KBM-7 (cell line): ENCODE measurements around the gene EIF3L.
A peak's percentile ranks its signal among the peaks of the same experiment; 100 is the strongest.

Experiments
- DNase-seq: peaks from one replicate; pipeline ENCODE4 v3.0.0-alpha.2; 2015
- in situ Hi-C: fragments of 300-500 bp; cut with MboI; formaldehyde crosslinking; loops from 2 replicates; pipeline ENCODE4 v1.14.3; 2020; ENCODE audit warnings: low sequenced_read_pairs, low pct_unique_long_range_greater_than_20kb, mixed read lengths

Gene EIF3L

DNA sequence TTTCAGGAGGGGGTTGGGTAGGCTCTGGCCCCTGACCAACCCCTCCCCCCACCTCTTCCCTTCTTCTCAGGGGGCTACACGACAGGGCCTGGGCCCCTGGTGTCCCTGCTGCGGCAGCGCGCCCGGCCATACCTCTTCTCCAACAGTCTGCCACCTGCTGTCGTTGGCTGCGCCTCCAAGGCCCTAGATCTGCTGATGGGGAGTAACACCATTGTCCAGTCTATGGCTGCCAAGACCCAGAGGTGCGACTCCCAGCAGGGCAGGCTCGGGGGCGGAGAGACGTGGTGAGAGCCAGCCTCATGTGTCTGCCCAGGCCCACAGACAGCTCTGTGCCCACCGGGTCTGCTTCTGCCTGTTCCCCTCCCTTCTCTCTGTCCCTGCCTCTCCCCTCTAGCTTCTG, 33.6 kb upstream of the EIF3L start:
- DNase-seq: no peak
- in situ Hi-C loops: no loop called here

GRCh38 chr22:37816543-37817180, 32.6 kb upstream of the EIF3L start:
- DNase-seq: no peak
- in situ Hi-C loops: no loop called here

DNA sequence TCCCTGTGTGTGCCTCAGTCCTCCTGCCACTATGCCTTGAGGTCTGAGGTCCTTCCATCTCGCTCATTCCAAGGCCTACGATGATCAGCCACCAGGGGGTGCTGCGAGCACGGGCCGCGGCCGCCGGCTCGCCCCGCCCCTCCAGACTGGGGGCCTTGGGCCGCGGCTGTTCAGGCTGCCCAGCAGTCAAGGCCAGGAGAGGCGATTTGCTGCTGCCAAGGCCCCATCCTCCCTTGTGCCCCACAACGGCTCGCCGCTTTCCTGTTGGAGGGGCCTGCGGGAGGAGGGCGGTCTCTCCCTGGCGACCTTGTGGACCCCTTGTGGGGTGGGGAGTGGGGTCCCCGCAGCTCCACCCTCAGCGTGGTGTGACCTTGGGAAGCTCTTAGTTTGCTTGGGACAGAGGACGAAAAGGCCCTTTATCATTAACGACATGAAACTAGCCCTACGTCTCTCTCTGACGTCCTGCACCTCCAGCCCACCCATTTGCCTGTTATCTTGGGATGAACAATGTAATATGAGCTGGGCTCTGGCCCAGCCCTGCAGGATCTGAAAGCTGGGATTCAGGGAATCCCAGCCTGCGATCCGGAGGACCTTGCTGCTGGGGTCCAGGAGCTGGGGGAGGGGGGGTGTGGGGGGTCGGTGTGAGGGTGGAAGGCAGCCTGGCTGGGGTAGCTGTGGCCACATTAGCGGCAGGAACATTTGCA, 31.4 kb upstream of the EIF3L start:
- in situ Hi-C loops: no loop called here
- peak; percentile 81 for DNase-seq

- in situ Hi-C loops: no loop called here
- DNase-seq: no peak
These were observed 30.7 kb upstream of the EIF3L start for GRCh38 chr22:37818409-37819104.

DNA sequence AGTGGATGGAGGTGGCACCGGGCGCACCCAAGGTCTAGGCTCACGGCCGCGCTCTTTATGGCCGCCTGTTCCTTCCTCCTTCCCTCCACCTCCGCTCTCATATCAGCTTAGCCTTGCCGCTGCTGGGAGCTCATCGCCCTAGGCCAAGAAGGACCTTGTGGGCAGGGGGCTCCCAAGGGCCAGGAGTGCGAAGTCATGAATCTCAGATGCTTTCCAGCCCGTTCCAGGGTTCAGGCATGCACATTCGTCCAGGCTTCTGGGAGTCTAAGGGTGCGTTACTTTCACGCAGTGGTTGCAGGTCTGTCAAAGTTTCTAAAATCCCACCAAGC, 30.1 kb upstream of the EIF3L start:
- no peak for DNase-seq
- in situ Hi-C loops: no loop called here

DNA sequence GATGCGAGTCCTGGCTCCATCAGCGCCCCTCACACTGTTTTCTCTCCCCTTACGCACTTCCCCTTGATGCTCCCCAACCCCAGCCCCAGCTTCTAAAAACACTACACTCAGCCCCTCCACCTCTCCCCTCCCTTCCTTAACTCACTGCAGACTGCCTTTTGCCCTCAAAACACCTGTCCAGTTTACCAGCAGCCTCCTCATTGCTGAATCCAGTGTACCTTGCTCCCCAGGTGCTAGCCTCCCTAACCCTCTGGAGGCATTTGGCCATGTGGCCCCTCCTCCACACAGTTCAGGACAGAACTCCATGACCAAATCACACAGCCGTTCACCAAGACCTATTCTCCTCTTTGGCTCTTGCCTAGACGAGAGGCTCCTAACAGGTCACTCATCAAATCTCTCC, 28.9 kb upstream of the EIF3L start:
- no peak for DNase-seq
- in situ Hi-C loops: no loop called here

DNA sequence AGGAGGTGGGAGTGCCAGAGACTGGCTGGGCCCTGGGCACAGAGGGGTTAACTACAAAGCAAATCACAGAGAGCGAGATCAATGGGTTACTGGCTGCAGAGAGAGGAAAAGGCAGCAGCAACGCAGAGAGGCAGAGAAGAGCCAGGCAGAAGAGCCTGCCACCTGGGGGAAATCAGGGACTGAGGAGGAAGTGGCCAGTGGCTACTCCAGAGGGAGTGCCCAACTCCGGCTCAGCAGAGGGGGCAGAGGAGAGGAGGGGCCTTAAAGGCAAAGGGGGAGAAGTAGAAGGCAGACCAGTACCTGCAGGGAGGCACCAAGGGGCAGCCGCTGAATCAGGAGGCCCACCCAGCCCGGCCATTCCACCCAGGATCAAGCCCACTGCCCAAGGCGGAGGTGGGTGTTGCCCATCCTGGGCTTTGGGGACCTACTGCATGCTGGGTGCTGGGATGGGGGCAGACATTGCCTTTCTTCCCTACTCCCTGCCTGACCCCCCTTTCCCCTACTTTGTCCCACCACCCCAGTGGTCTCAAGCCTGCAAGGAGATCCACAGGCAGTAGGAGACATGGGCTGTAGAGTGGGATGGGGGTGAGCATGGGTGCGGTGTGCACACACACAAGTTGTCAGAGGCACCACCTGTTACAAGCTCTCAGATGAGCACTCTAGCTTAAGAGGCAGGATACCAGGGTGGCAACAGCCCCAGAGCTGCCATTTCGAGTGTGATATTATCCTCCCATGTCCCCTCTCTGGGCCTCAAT, 27.0 kb upstream of the EIF3L start:
- in situ Hi-C loops: no loop called here

DNA sequence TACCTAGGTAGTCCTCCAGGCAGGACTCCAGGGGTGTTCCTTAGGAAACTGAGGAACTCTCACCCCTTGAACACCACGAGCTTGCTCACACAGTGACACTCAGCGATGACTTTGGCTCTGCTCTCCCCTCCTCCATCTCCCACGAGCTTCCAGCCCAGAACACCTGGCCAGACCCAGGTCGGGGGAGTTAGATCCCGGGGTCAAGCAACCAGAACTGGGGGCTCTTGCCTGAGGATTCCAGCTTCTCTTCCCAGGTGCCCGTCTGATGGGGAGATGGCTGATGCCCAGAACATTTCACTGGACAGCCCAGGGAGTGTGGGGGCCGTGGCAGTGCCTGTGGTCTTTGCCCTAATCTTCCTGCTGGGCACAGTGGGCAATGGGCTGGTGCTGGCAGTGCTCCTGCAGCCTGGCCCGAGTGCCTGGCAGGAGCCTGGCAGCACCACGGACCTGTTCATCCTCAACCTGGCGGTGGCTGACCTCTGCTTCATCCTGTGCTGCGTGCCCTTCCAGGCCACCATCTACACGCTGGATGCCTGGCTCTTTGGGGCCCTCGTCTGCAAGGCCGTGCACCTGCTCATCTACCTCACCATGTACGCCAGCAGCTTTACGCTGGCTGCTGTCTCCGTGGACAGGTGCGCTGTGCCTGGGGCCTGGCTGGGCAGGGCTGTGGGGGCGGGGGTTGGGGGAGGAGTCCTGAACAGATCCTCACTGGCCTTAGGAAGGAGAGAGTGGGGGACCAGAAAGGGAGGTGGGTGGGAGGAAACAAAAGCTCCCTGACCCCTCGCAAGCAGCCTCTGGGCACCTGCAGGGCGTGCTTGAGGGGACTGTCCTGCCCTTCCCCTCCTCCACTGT, 25.9 kb upstream of the EIF3L start, which contains the start of gene GALR3:
Gene GALR3 (plus strand): TSS at position 249 of the 852 bp plus-strand sequence. CDS start 25 bp downstream, at position 274.
- in situ Hi-C loops: no loop called here
- no peak for DNase-seq

More for the DNA sequence above, 27.0 kb upstream of the EIF3L start:
- no peak for DNase-seq

DNA sequence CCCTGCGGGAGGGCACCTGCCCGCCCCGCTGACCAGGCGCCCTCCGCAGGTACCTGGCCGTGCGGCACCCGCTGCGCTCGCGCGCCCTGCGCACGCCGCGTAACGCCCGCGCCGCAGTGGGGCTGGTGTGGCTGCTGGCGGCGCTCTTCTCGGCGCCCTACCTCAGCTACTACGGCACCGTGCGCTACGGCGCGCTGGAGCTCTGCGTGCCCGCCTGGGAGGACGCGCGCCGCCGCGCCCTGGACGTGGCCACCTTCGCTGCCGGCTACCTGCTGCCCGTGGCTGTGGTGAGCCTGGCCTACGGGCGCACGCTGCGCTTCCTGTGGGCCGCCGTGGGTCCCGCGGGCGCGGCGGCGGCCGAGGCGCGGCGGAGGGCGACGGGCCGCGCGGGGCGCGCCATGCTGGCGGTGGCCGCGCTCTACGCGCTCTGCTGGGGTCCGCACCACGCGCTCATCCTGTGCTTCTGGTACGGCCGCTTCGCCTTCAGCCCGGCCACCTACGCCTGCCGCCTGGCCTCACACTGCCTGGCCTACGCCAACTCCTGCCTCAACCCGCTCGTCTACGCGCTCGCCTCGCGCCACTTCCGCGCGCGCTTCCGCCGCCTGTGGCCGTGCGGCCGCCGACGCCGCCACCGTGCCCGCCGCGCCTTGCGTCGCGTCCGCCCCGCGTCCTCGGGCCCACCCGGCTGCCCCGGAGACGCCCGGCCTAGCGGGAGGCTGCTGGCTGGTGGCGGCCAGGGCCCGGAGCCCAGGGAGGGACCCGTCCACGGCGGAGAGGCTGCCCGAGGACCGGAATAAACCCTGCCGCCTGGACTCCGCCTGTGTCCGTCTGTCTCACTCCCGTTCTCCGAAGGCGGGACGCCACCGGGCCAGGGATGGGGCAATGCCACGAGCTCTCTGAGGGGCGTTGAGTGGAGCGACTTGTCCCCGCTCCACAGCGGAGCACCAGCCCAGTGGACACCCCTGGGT, 24.3 kb upstream of the EIF3L start:
- no peak for DNase-seq
- in situ Hi-C loops: no loop called here

- in situ Hi-C loops: no loop called here
- no peak for DNase-seq
These were observed 22.2 kb upstream of the EIF3L start for GRCh38 chr22:37827056-37827455.

DNA sequence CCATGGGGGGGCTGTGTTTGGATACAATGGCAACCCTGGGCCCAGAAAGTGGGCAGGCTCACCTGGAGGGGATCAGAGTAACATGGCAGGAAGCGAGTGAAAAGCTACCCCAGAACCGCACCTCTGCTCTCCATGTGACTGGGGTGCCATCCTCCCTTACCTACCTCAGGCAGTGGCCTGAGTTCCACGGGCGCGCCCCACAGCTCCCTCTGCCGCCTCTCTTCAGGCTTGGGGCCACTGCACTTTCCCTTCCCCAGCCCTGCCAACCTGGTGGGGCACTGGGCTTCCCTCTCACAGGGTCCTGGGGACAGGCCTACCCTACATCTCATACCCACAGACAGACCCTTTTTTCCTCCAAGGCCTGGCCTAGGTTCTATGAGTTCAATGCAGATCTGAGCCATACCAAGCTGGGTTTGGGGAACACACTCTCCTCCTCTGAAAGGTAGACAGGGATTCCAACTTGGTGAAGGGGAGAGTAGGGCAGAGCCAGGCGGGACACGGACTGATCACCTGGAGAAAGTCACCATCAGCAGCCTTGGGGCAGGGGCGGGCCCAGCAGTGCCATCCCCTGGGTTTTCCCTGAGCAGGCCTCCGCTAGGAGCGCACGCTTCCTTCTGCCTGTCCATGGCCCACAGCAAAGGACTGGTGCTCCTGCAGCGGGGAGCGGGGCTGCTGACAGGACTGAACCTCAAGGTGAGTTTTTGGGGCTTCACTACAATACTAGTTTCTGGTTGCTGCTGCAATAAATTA, 19.0 kb upstream of the EIF3L start:
- DNase-seq: no peak
- in situ Hi-C loops: no loop called here

DNA sequence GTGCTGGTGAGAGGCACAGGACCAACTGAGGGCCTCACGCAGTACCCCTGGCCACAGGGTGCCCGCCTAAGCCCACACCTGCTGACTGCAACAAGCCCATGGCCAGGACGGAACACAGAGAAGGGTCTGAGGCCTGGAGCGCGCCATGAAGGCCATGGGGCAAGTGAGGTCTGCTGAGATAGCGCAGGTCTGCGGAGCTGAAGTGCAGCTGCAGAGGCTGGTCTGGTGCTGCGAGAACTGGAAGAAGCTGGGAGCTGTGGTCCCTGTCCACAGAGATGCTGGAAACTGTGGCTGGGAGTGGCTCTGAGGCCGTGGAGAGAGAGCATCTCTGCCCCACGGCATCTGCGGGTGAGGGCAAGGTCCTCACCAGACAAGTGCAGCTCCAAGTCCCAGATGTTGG, 17.7 kb upstream of the EIF3L start:
- in situ Hi-C loops: no loop called here
- no peak for DNase-seq

- in situ Hi-C loops: no loop called here
- no peak for DNase-seq
These were observed 17.0 kb upstream of the EIF3L start for GRCh38 chr22:37832022-37832857.

GRCh38 chr22:37842015-37842793, 7.0 kb upstream of the EIF3L start:
- in situ Hi-C loops: no loop called here
- DNase-seq: no peak

- in situ Hi-C loops: no loop called here
- no peak for DNase-seq
These were observed 5.5 kb upstream of the EIF3L start for GRCh38 chr22:37843741-37844089.

DNA sequence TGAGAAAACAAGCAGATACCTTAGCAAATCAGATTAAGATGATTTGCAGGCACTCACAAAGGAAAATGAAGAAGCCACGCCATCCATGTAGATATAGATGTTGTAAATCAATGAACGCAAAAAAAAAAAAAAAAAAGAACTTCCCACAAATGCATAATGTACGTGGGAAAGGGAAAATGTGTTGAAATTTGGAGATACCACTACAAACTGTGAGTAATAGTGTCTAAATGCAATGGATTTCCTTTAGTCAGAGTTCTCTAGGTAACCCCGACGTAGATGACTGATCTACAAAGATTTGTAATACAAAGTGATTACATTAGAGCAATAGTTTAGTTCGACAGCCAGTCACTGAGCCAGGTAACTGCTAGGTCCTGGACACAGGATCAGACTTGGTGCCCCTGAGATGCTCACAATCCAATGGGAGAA, 4.3 kb upstream of the EIF3L start:
- in situ Hi-C loops: no loop called here
- DNase-seq: no peak
